Upper lobe of left lung (tissue), 6 donors: ENCODE data around the gene SMPD3. TPM values are rescaled to one million over a fixed set of nuclear protein-coding genes. Genes with fewer than 3 reads are reported as not detected.

Experiments
- ATAC-seq, 2 donors: fragments of 200-7000 bp; cut with Tn5 transposase; one replicate each; pipeline ENCODE4 v1.9.1; 2022; ENCODE audit warnings: mild to moderate bottlenecking in 2 of 2, moderate library complexity in 2 of 2; ENCODE audit not compliant: low FRiP score in 2 of 2
- DNase-seq, 2 donors: peaks; one replicate each; pipeline ENCODE4 v3.0.0-alpha.2; 2019 to 2020
- H3K27ac ChIP-seq, 4 donors: fragments of 200-600 bp; sonication (generic); one replicate each; pipeline ENCODE4 v1.5.1; 2016 to 2019
- H3K27me3 ChIP-seq, 4 donors: fragments of 200-600 bp; sonication (generic); one replicate each; pipeline ENCODE4 v1.5.1; 2017 to 2019
- H3K36me3 ChIP-seq, 4 donors: fragments of 200-600 bp; sonication (generic); one replicate each; pipeline ENCODE4 v1.5.1; 2016 to 2019
- H3K4me1 ChIP-seq, 4 donors: fragments of 200-600 bp; sonication (generic); one replicate each; pipeline ENCODE4 v1.5.1; 2018 to 2019
- H3K4me3 ChIP-seq, 4 donors: fragments of 200-600 bp; sonication (generic); one replicate each; pipeline ENCODE4 v1.5.1; 2017 to 2019; ENCODE audit warnings: mild to moderate bottlenecking in 2 of 4, moderate library complexity in 1 of 4
- H3K9me3 ChIP-seq, 4 donors: fragments of 200-600 bp; sonication (generic); one replicate each; pipeline ENCODE4 v1.5.1; 2018 to 2019
- CTCF ChIP-seq, 6 experiments: fragments of 450-650 bp in 4 of 6; fragments of 200-600 bp in 2 of 6; sonication (generic) in 2 of 6; IDR thresholded peaks; one replicate each; pipeline ENCODE4 v1.5.1; 2016 to 2019; ENCODE audit warnings: antibody characterized with exemption in 6 of 6
- EP300 ChIP-seq, 4 donors: sonication (generic); formaldehyde crosslinking; IDR thresholded peaks; one replicate each; pipeline ENCODE4 v1.5.1; 2017; ENCODE audit warnings: antibody characterized with exemption in 4 of 4, control low read depth in 2 of 4
- POLR2A ChIP-seq, 4 donors: fragments of 450-650 bp; IDR thresholded peaks; one replicate each; pipeline ENCODE4 v1.5.1; 2016 to 2017; ENCODE audit warnings: antibody characterized with exemption in 4 of 4, mild to moderate bottlenecking in 2 of 4
- POLR2AphosphoS5 ChIP-seq, 2 donors: sonication (generic); formaldehyde crosslinking; IDR thresholded peaks; one replicate each; pipeline ENCODE4 v1.5.1; 2017; ENCODE audit warnings: antibody characterized with exemption in 2 of 2
- WGBS, 2 donors: methylation state at CpG; one replicate each; pipeline ENCODE4 v1.1.5; 2017 to 2018; 5-methylcytosine and 5-hydroxymethylcytosine counted together
- total RNA-seq, 6 donors: library from RNA; depleted of rRNA in 4 of 6; stranded (reverse); fragments of >200 nt in 4 of 6; gene quantifications; one replicate each; pipeline versions ENCODE4 v1.1.0 to v1.2.1, GENCODE V29; 2016 to 2021
- donor health status: DM: no; HTN: no; CAD: no; lungs with moderate emphysema.
- donor health status: DM: no; HTN: yes; CAD: no; lungs with severe emphysema.

Gene SMPD3
- total RNA-seq, 6 donors from 2014 or later: 1.2 to 10.7 (median 3.2) TPM

- H3K4me1 ChIP-seq: peaks cover 16 to 24% (median 18%) of the 10 kb centered on the region in 4 donors
- no peak overlapping the region for H3K4me3 ChIP-seq
- no peak overlapping the region for H3K27ac ChIP-seq
- H3K27me3 ChIP-seq: peaks cover 0 to 5% (median 1%) of the 10 kb centered on the region in 4 donors
- H3K9me3 ChIP-seq: no peaks in the 10 kb centered on the region
- no peak for ATAC-seq
- no peak for TF ChIP-seq EP300 (IDR thresholded peaks at IDR 0.05)
- TF ChIP-seq POLR2A (IDR thresholded peaks at IDR 0.05): no peak
- no peak for TF ChIP-seq CTCF (IDR thresholded peaks at IDR 0.05)
- no peak for TF ChIP-seq POLR2AphosphoS5 (IDR thresholded peaks at IDR 0.05)
- 76 to 87% methylated on average over 1 of the region's 1 CpG for WGBS, 2 donors
- no peak for DNase-seq
- no peaks in the 10 kb centered on the region for H3K36me3 ChIP-seq
Observed at GRCh38 chr16:68451676-68452075, 3.4 kb upstream of the SMPD3 start.

GRCh38 chr16:68450741-68451255 lies 2.5 kb upstream of the SMPD3 start:
- ATAC-seq (no peak), DNase-seq (no peak)
- H3K9me3 ChIP-seq: no peaks in the 10 kb centered on the region
- H3K27ac ChIP-seq: no peak overlapping the region
- peaks cover 19 to 28% (median 20%) of the 10 kb centered on the region in 4 donors for H3K4me1 ChIP-seq
- no peak overlapping the region for H3K4me3 ChIP-seq
- TF ChIP-seq EP300 (IDR thresholded peaks at IDR 0.05): no peak
- TF ChIP-seq CTCF (IDR thresholded peaks at IDR 0.05): no peak
- TF ChIP-seq POLR2A (IDR thresholded peaks at IDR 0.05): no peak
- TF ChIP-seq POLR2AphosphoS5 (IDR thresholded peaks at IDR 0.05): no peak
- 60 to 77% methylated on average over 3 of the region's 3 CpGs for WGBS, 2 donors
- no peaks in the 10 kb centered on the region for H3K36me3 ChIP-seq
- peaks cover 0 to 7% (median 1%) of the 10 kb centered on the region in 4 donors for H3K27me3 ChIP-seq

- TF ChIP-seq POLR2A (IDR thresholded peaks at IDR 0.05): no peak
- no peak for TF ChIP-seq EP300 (IDR thresholded peaks at IDR 0.05)
- TF ChIP-seq CTCF (IDR thresholded peaks at IDR 0.05): no peak
- no peak for TF ChIP-seq POLR2AphosphoS5 (IDR thresholded peaks at IDR 0.05)
- Histone ChIP-seq H3K36me3 (no peaks in the 10 kb centered on the region), H3K4me1 (peaks cover 19 to 28% (median 20%) of the 10 kb centered on the region in 4 donors), H3K27ac (no peak overlapping the region), H3K4me3 (peak overlapping the region; percentile 46 to 61 (median 54)), H3K27me3 (peaks cover 0 to 7% (median 1%) of the 10 kb centered on the region in 4 donors), H3K9me3 (no peaks in the 10 kb centered on the region)
- ATAC-seq (no peak), DNase-seq (no peak)
- WGBS, 2 donors: 3 to 5% methylated on average over 16 to 28 of the region's 36 CpGs
Observed at GRCh38 chr16:68447653-68448359, 502 bp downstream of the SMPD3 start.

GRCh38 chr16:68446681-68447652 lies 1.3 kb downstream of the SMPD3 start:
- Histone ChIP-seq H3K4me3 (peak overlapping the region in 1 of 4 donors; percentile 61), H3K36me3 (no peaks in the 10 kb centered on the region), H3K27ac (no peak overlapping the region), H3K27me3 (peaks cover 0 to 7% (median 1%) of the 10 kb centered on the region in 4 donors), H3K4me1 (peaks cover 19 to 28% (median 20%) of the 10 kb centered on the region in 4 donors), H3K9me3 (no peaks in the 10 kb centered on the region)
- no peak for ATAC-seq
- no peak for TF ChIP-seq POLR2A (IDR thresholded peaks at IDR 0.05)
- no peak for TF ChIP-seq EP300 (IDR thresholded peaks at IDR 0.05)
- no peak for TF ChIP-seq POLR2AphosphoS5 (IDR thresholded peaks at IDR 0.05)
- TF ChIP-seq CTCF (IDR thresholded peaks at IDR 0.05): no peak
- 26 to 34% methylated on average over 18 to 35 of the region's 73 CpGs for WGBS, 2 donors
- DNase-seq: peak in 1 of 2 donors; percentile 83
